Right lobe of liver (tissue), 6 donors: ENCODE data around the gene CACNA1C. TPM values are rescaled to one million over a fixed set of nuclear protein-coding genes. Genes with fewer than 3 reads are reported as not detected.

ENCODE experiments used
- ATAC-seq, 4 donors: fragments of 200-7000 bp; cut with Tn5 transposase; one replicate each; pipeline ENCODE4 v1.9.1; 2020; ENCODE audit warnings: mild to moderate bottlenecking in 4 of 4, moderate library complexity in 4 of 4
- DNase-seq, 3 donors: peaks; one replicate each; pipeline ENCODE4 v3.0.0-alpha.2; 2020
- H3K27ac ChIP-seq, 3 donors: fragments of 200-600 bp; one replicate each; pipeline ENCODE4 v1.8.0; 2022
- H3K27me3 ChIP-seq, 2 donors: fragments of 200-600 bp; one replicate each; pipeline ENCODE4 v1.8.0; 2022
- H3K36me3 ChIP-seq, 4 donors: fragments of 200-600 bp; sonication (generic) in 1 of 4; one replicate each; pipeline versions ENCODE4 v1.5.1 to v1.8.0; 2017 to 2022; ENCODE audit warnings: control low read depth in 1 of 4
- H3K4me1 ChIP-seq, 4 donors: fragments of 200-600 bp; sonication (generic) in 1 of 4; one replicate each; pipeline versions ENCODE4 v1.5.1 to v1.8.0; 2017 to 2022; ENCODE audit warnings: control low read depth in 1 of 4
- H3K4me3 ChIP-seq, 3 donors: fragments of 200-600 bp; one replicate each; pipeline ENCODE4 v1.8.0; 2022
- H3K9me3 ChIP-seq, 4 donors: fragments of 200-600 bp; sonication (generic) in 1 of 4; one replicate each; pipeline versions ENCODE4 v1.5.1 to v1.8.0; 2017 to 2022; ENCODE audit warnings: control low read depth in 1 of 4
- POLR2A ChIP-seq: fragments of 450-650 bp; IDR thresholded peaks from one replicate; pipeline ENCODE4 v1.6.1; 2017; ENCODE audit warnings: antibody characterized with exemption, mild to moderate bottlenecking
- WGBS: methylation state at CpG from one replicate; pipeline ENCODE4 v1.1.6; 2018; ENCODE audit warnings: low coverage, low lambda C conversion rate; ENCODE audit not compliant: insufficient coverage; ENCODE audit errors: missing lambda C conversion rate; 5-methylcytosine and 5-hydroxymethylcytosine counted together
- intact Hi-C, 2 donors: fragments of 100-400 bp; cut with DNase I; formaldehyde crosslinking; loops; one replicate each; pipeline versions ENCODE4 v1.11.2 to v1.14.1; 2022
- total RNA-seq, 6 experiments: library from RNA; depleted of rRNA in 2 of 6; stranded (reverse); fragments of >200 nt in 2 of 6; fragmentation: NEBNext Ultra II Directional in 3 of 6; extraction: Animal tissue kit (Norgen Biotek cat#: 25700) in 3 of 6; gene quantifications; one replicate each; pipeline versions ENCODE4 v1.1.0 to v1.2.4, GENCODE V29; 2016 to 2023
- TF ChIP-seq, protein P1 (sequence below), 4 donors: fragments of 200-600 bp in 3 of 4; fragments of 450-650 bp in 1 of 4; IDR thresholded peaks; one replicate each; pipeline versions ENCODE4 v1.5.1 to v1.8.0; 2016 to 2022; ENCODE audit warnings: antibody characterized with exemption in 4 of 4, mild to moderate bottlenecking in 2 of 4
- donor health status: DM: no; HTN: yes; CAD: no.
- donor health status: DM: no; HTN: no; CAD: no.
- donor health status: DM: no; HTN: no; CAD: no.
- donor health status: DM: no; HTN: yes; CAD: no.
- donor health status: DM: no; HTN: yes; CAD: no.

Gene CACNA1C
- total RNA-seq, 6 experiments from 2014 or later, result 0.18 to 1.0 (median 0.57) TPM

DNA sequence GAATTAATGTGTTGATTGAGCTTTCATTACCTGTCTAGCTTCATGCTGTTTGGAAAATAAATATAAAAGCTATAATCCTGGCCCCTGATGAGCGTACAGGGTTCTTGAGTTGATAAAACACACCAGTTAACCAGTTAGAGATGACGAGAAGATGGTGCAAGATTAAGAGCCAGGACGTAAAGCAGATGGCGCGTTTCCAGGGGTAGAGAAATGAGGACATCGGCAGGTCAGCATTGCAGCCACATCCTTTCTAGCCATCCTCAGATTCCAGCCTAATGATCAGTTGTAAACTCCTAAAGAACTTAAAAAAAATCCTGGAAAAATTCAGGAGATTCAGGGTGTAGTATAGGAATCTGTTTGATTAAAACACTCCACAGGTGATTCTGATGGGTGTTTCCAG is 203.7 kb downstream of the CACNA1C start:
- Histone ChIP-seq H3K27ac (no peak overlapping the region), H3K4me3 (no peak overlapping the region), H3K36me3 (no peaks in the 10 kb centered on the region), H3K9me3 (no peaks in the 10 kb centered on the region), H3K27me3 (no peaks in the 10 kb centered on the region), H3K4me1 (no peaks in the 10 kb centered on the region)
- DNase-seq, result no peak
- intact Hi-C loops, result no loop called here
- no peak for TF ChIP-seq POLR2A
- TF ChIP-seq, protein P1, sequence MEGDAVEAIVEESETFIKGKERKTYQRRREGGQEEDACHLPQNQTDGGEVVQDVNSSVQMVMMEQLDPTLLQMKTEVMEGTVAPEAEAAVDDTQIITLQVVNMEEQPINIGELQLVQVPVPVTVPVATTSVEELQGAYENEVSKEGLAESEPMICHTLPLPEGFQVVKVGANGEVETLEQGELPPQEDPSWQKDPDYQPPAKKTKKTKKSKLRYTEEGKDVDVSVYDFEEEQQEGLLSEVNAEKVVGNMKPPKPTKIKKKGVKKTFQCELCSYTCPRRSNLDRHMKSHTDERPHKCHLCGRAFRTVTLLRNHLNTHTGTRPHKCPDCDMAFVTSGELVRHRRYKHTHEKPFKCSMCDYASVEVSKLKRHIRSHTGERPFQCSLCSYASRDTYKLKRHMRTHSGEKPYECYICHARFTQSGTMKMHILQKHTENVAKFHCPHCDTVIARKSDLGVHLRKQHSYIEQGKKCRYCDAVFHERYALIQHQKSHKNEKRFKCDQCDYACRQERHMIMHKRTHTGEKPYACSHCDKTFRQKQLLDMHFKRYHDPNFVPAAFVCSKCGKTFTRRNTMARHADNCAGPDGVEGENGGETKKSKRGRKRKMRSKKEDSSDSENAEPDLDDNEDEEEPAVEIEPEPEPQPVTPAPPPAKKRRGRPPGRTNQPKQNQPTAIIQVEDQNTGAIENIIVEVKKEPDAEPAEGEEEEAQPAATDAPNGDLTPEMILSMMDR (IDR thresholded peaks at IDR 0.05), result no peak
- WGBS, result 85% methylated on average over 6 of the region's 6 CpGs
- no peak for ATAC-seq

DNA sequence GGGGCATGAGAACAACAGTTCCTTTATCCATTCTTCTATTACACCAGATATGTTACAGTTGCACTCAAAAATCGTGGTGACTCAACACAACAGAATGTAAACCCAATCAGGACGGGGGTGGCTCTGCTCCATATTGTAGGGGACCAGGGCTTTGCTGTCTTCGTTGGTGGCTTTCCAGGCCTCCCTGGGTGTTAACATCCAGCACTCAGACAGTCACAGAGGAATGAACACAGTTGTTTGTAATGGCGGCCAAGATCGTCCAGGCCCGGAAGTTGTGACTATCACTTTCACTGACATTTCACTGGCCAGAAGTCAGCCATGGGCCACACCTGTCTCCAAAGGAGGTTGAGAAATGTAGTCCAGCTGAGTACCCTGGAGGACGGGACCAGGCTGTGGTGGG is 204.1 kb downstream of the CACNA1C start:
- Histone ChIP-seq H3K9me3 (no peaks in the 10 kb centered on the region), H3K27me3 (no peaks in the 10 kb centered on the region), H3K4me3 (no peak overlapping the region), H3K27ac (no peak overlapping the region), H3K4me1 (no peaks in the 10 kb centered on the region), H3K36me3 (no peaks in the 10 kb centered on the region)
- TF ChIP-seq, protein P1 (IDR thresholded peaks at IDR 0.05), result no peak
- TF ChIP-seq POLR2A, result no peak
- intact Hi-C loops, result no loop called here
- ATAC-seq (peak in 1 of 4 donors; percentile 32), DNase-seq (no peak)
- WGBS, result 71% methylated on average over 5 of the region's 7 CpGs

DNA sequence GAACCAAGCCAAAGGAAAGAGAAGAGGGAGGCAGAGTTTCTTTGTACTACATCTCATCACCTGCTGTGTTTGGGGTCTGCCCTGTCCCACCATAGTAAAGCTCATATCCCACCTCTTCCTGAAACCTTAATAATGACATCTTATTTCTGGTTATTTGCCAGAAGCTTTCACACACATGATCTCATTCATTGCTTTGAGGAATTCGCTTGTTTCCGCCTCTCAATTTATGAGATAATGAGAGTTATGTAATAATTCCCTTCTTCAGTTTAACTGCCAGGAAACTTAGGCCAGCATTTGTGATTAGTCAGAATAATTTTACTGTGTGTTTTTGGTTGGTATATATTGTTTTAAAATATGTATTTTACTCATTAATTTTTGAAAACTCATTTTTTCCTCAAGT is 205.2 kb downstream of the CACNA1C start:
- DNase-seq (no peak), ATAC-seq (no peak)
- Histone ChIP-seq H3K27me3 (no peaks in the 10 kb centered on the region), H3K4me1 (no peaks in the 10 kb centered on the region), H3K9me3 (no peaks in the 10 kb centered on the region), H3K36me3 (no peaks in the 10 kb centered on the region), H3K27ac (no peak overlapping the region), H3K4me3 (no peak overlapping the region)
- intact Hi-C loops, result no loop called here
- TF ChIP-seq, protein P1 (IDR thresholded peaks at IDR 0.05), result no peak
- TF ChIP-seq POLR2A, result no peak
- WGBS, result 52% methylated on average over 2 of the region's 2 CpGs

DNA sequence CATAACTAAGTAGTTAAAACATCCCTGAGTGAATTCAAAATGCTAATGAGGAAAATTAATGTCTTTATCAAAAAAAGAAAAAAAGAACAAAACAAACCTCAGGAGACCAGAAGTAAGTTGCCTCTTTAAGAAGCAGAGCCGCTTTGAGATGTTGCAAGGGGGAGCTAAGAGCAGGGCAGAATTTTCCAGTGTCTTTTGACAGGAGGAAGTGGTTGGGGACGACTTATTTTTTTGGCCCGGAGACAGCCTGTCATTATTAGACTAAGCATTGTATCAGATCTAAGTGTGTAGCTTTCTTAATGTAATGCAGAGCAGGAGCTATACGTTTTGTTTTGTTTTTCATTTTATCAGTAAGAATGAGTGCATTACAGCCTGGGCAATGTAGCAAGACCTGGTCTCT is 206.6 kb downstream of the CACNA1C start:
- Histone ChIP-seq H3K4me1 (no peaks in the 10 kb centered on the region), H3K36me3 (no peaks in the 10 kb centered on the region), H3K27ac (no peak overlapping the region), H3K4me3 (no peak overlapping the region), H3K9me3 (no peaks in the 10 kb centered on the region), H3K27me3 (no peaks in the 10 kb centered on the region)
- intact Hi-C loops, result no loop called here
- 43% methylated on average over 4 of the region's 4 CpGs for WGBS
- no peak for ATAC-seq
- no peak for TF ChIP-seq POLR2A
- TF ChIP-seq, protein P1 (IDR thresholded peaks at IDR 0.05), result no peak
- no peak for DNase-seq

DNA sequence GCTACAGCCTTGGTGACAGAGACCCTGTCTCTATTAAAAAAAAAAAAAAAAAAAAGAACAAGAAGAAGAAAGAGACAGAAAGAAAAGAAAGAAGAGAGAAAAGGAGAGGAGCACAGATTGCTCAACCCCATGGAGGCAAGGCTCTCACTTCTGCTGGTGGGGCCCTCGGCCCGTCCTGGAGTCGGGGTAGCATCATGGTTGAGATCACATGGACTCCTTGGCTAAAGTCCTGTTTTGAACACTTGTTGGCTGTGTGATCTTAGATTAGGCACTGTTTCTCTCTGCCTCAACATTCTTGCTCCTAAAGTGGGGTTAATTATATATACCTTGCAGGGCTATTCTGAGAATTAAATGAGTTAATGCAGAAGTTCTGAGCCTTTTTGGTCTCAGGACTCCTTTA is 207.7 kb downstream of the CACNA1C start:
- intact Hi-C loops, result no loop called here
- ATAC-seq, result no peak

More for the DNA sequence above, 207.7 kb downstream of the CACNA1C start:
- H3K27ac ChIP-seq, result no peak overlapping the region
- TF ChIP-seq, protein P1 (IDR thresholded peaks at IDR 0.05), result no peak
- TF ChIP-seq POLR2A, result no peak
- no peak for DNase-seq
- no peaks in the 10 kb centered on the region for H3K27me3 ChIP-seq
- no peak overlapping the region for H3K4me3 ChIP-seq
- H3K9me3 ChIP-seq, result no peaks in the 10 kb centered on the region
- no peaks in the 10 kb centered on the region for H3K36me3 ChIP-seq
- WGBS, result 66% methylated on average over 3 of the region's 3 CpGs
- no peaks in the 10 kb centered on the region for H3K4me1 ChIP-seq
